Keratinocyte (primary cell): ENCODE data around the gene TNP2. TPM values are rescaled to one million over a fixed set of nuclear protein-coding genes. Genes with fewer than 3 reads are reported as not detected.

Source experiments
- DNase-seq: peaks from one replicate; pipeline ENCODE4 v3.0.0-alpha.2; 2011; ENCODE audit warnings: low read depth, missing footprints, low spot score
- FAIRE-seq: peaks from 2 replicates; lab custom pipeline; 2011; peaks lifted over from hg19 to GRCh38; lab: Jason Lieb, UNC
- H2AFZ ChIP-seq: 2 replicates; pipeline ENCODE4 v1.6.0; 2012; ENCODE audit warnings: low read length, control low read depth, inconsistent platforms; ENCODE audit not compliant: control insufficient read depth
- H3K27ac ChIP-seq: 2 replicates; pipeline ENCODE4 v1.5.1; 2011; ENCODE audit warnings: low read length; ENCODE audit not compliant: control insufficient read depth, insufficient read depth
- H3K27me3 ChIP-seq: 3 replicates; pipeline ENCODE4 v1.6.0; 2011; ENCODE audit warnings: low read length; ENCODE audit not compliant: control insufficient read depth, insufficient read depth; ENCODE audit errors: extremely low read depth
- H3K36me3 ChIP-seq, 2 experiments: 2 replicates in 1 of 2; 3 replicates in 1 of 2; pipeline ENCODE4 v1.5.1; 2011; ENCODE audit warnings: low read length in 2 of 2, mild to moderate bottlenecking in 1 of 2; ENCODE audit not compliant: control insufficient read depth in 2 of 2, insufficient read depth in 2 of 2; ENCODE audit errors: extremely low read depth in 1 of 2
- H3K4me1 ChIP-seq: 3 replicates; pipeline ENCODE4 v1.5.1; 2011; ENCODE audit warnings: low read length; ENCODE audit not compliant: control insufficient read depth, insufficient read depth; ENCODE audit errors: extremely low read depth
- H3K4me2 ChIP-seq: 3 replicates; pipeline ENCODE4 v1.6.0; 2011; ENCODE audit warnings: low read depth, low read length; ENCODE audit not compliant: control insufficient read depth, insufficient read depth; ENCODE audit errors: extremely low read depth
- H3K4me3 ChIP-seq, 3 experiments: fragments of 200-600 bp in 1 of 3; sonication (generic) in 1 of 3; 2 replicates in 2 of 3; 3 replicates in 1 of 3; pipeline ENCODE4 v1.5.1; 2011 to 2016; ENCODE audit warnings: low read length in 3 of 3, mild to moderate bottlenecking in 3 of 3, control low read depth in 2 of 3, inconsistent platforms in 1 of 3, low read depth in 1 of 3, mixed read lengths in 1 of 3, mixed run types in 1 of 3, moderate library complexity in 1 of 3; ENCODE audit not compliant: control insufficient read depth in 2 of 3, insufficient read depth in 2 of 3; ENCODE audit errors: extremely low read depth in 1 of 3
- H3K79me2 ChIP-seq: 2 replicates; pipeline ENCODE4 v1.6.0; 2012; ENCODE audit warnings: low read length; ENCODE audit not compliant: control insufficient read depth, insufficient read depth
- H3K9ac ChIP-seq: 3 replicates; pipeline ENCODE4 v1.6.0; 2011; ENCODE audit warnings: low read length; ENCODE audit not compliant: control insufficient read depth, insufficient read depth; ENCODE audit errors: extremely low read depth
- H3K9me1 ChIP-seq: 3 replicates; pipeline ENCODE4 v1.6.0; 2011; ENCODE audit warnings: low read length; ENCODE audit not compliant: control insufficient read depth, insufficient read depth; ENCODE audit errors: extremely low read depth
- H3K9me3 ChIP-seq: 2 replicates; pipeline ENCODE4 v1.5.1; 2012; ENCODE audit warnings: low read depth, low read length; ENCODE audit not compliant: control insufficient read depth
- H4K20me1 ChIP-seq: 3 replicates; pipeline ENCODE4 v1.6.0; 2011; ENCODE audit warnings: low read length; ENCODE audit not compliant: control insufficient read depth, insufficient read depth; ENCODE audit errors: extremely low read depth
- CTCF ChIP-seq, 3 experiments: IDR thresholded peaks in 1 of 3; conservative IDR thresholded peaks in 1 of 3; optimal IDR thresholded peaks in 1 of 3; 2 replicates in 2 of 3; 3 replicates in 1 of 3; pipeline versions ENCODE3 to v1.5.1; 2011; ENCODE audit warnings: low read length in 3 of 3, mild to moderate bottlenecking in 3 of 3, moderate library complexity in 2 of 3, control low read depth in 1 of 3, inconsistent platforms in 1 of 3; ENCODE audit not compliant: insufficient read depth in 2 of 3; ENCODE audit errors: extremely low read depth in 1 of 3
- EZH2 ChIP-seq: IDR thresholded peaks from one replicate; pipeline ENCODE4 v1.6.1; 2012; ENCODE audit warnings: inconsistent platforms, mild to moderate bottlenecking, low read length, moderate library complexity
- dilution Hi-C: fragments of 300-500 bp; cut with MboI; formaldehyde crosslinking; loops from one replicate; pipeline ENCODE4 v1.7.0; 2020; ENCODE audit warnings: low sequenced_read_pairs; ENCODE audit not compliant: extremely low pct_ligation_motif_present
- polyA plus RNA-seq, 5 experiments: library from polyadenylated mRNA; depleted of rRNA in 3 of 5; stranded (reverse) in 3 of 5; stranded (forward) in 1 of 5; unstranded in 1 of 5; fragments of >200 nt; gene quantifications; 1 replicate in 1 of 5; 2 replicates in 3 of 5; 3 replicates in 1 of 5; pipeline versions ENCODE4 v1.2.1 to v1.2.3, GENCODE V29; 2011 to 2012; ENCODE audit warnings: missing spikeins in 2 of 5, low read depth in 1 of 5, low replicate concordance in 1 of 5

The TNP2 gene
- polyA plus RNA-seq, 1 donor (not counting 4 experiments of a cell fraction or from before 2014, with no cell fraction given): not detected

- H3K9me1 ChIP-seq: no peaks in the 10 kb centered on the region
- dilution Hi-C loops: no loop called here
- H3K4me1 ChIP-seq: peaks cover 8% of the 10 kb centered on the region
- no peak overlapping the region for H3K4me2 ChIP-seq
- DNase-seq (no peak), FAIRE-seq (no peak)
- TF ChIP-seq EZH2: no peak
- no peak for TF ChIP-seq CTCF (optimal IDR thresholded peaks at IDR 0.05 in 1 of 3, IDR thresholded peaks at IDR 0.05 in 1 of 3, conservative IDR thresholded peaks at IDR 0.05 in 1 of 3; ENCODE audit: extremely low read depth in 1 of 3, insufficient read depth in 2 of 3, low read length in 3 of 3)
- H2AFZ ChIP-seq: no peak overlapping the region
- no peaks in the 10 kb centered on the region for H3K9me3 ChIP-seq
- no peak overlapping the region for H3K4me3 ChIP-seq
- H3K79me2 ChIP-seq: no peaks in the 10 kb centered on the region
- no peak overlapping the region for H3K9ac ChIP-seq
- H3K27ac ChIP-seq: no peak overlapping the region
- no peaks in the 10 kb centered on the region for H3K36me3 ChIP-seq
- H3K27me3 ChIP-seq: no peaks in the 10 kb centered on the region
- no peaks in the 10 kb centered on the region for H4K20me1 ChIP-seq
Observed at GRCh38 chr16:11310634-11310977, 41.5 kb upstream of the TNP2 start.

- no peaks in the 10 kb centered on the region for H3K9me1 ChIP-seq
- dilution Hi-C loops: no loop called here
- H3K36me3 ChIP-seq: no peaks in the 10 kb centered on the region
- peaks cover 8% of the 10 kb centered on the region for H3K4me1 ChIP-seq
- H3K9me3 ChIP-seq: no peaks in the 10 kb centered on the region
- H3K4me3 ChIP-seq: no peak overlapping the region
- no peak overlapping the region for H3K4me2 ChIP-seq
- H3K79me2 ChIP-seq: no peaks in the 10 kb centered on the region
- DNase-seq (no peak), FAIRE-seq (no peak)
- no peak overlapping the region for H2AFZ ChIP-seq
- TF ChIP-seq EZH2: no peak
- TF ChIP-seq CTCF (optimal IDR thresholded peaks at IDR 0.05 in 1 of 3, IDR thresholded peaks at IDR 0.05 in 1 of 3, conservative IDR thresholded peaks at IDR 0.05 in 1 of 3; ENCODE audit: extremely low read depth in 1 of 3, insufficient read depth in 2 of 3, low read length in 3 of 3): no peak
- H4K20me1 ChIP-seq: no peaks in the 10 kb centered on the region
- H3K27ac ChIP-seq: no peak overlapping the region
- H3K9ac ChIP-seq: no peak overlapping the region
- no peaks in the 10 kb centered on the region for H3K27me3 ChIP-seq
Observed at GRCh38 chr16:11309895-11310633, 40.9 kb upstream of the TNP2 start.
